ENCODE measurements around the gene PTPRG. TPM values are rescaled to one million over a fixed set of nuclear protein-coding genes. Genes with fewer than 3 reads are reported as not detected.

Gene PTPRG
- total RNA-seq, 2 donors from 2014 or later: 26.0 to 26.3 TPM

GRCh38 chr3:62183087-62183486 is 621.7 kb downstream of the PTPRG start:
- H3K9ac ChIP-seq (ENCODE audit: low read depth in 2 of 2, low read length in 2 of 2): no peak overlapping the region
- no peaks in the 10 kb centered on the region for H3K4me1 ChIP-seq
- no peak for DNase-seq
- H3K4me3 ChIP-seq: no peak overlapping the region
- H3K27ac ChIP-seq: no peak overlapping the region
- no peak for TF ChIP-seq CTCF (IDR thresholded peaks at IDR 0.05)
- intact Hi-C loops (cut with DNase I): no loop called here
- no peaks in the 10 kb centered on the region for H3K9me3 ChIP-seq
- no peaks in the 10 kb centered on the region for H3K27me3 ChIP-seq
- H3K36me3 ChIP-seq: no peaks in the 10 kb centered on the region

- TF ChIP-seq CTCF (IDR thresholded peaks at IDR 0.05): no peak
- Histone ChIP-seq H3K4me1 (no peaks in the 10 kb centered on the region), H3K9ac (ENCODE audit: low read depth in 2 of 2, low read length in 2 of 2) (no peak overlapping the region), H3K9me3 (no peaks in the 10 kb centered on the region), H3K4me3 (no peak overlapping the region), H3K36me3 (no peaks in the 10 kb centered on the region), H3K27ac (no peak overlapping the region), H3K27me3 (no peaks in the 10 kb centered on the region)
- intact Hi-C loops (cut with DNase I): no loop called here
- no peak for DNase-seq
These were observed 622.6 kb downstream of the PTPRG start for GRCh38 chr3:62183969-62184368.

DNA sequence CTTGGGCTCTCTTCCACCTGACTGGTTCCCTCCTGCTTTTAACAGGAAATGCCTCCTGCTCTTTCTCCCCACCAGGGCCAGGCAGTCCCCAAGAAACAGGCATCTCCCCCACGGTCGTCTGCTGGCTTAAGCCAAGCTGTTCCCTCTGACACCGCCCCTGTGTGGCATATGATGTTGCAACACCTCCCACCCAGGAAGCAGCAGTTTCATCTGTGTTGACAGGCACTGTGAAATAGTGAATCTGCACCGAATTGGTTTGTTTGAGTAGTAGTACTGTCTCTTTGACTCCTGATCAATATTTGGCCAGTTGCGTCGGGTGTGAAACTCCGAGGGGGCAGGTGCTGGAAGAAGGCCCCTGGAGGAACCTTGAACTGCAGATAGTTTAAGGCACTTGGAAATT is 623.2 kb downstream of the PTPRG start:
- Histone ChIP-seq H3K27me3 (no peaks in the 10 kb centered on the region), H3K27ac (no peak overlapping the region), H3K9ac (ENCODE audit: low read depth in 2 of 2, low read length in 2 of 2) (no peak overlapping the region), H3K9me3 (no peaks in the 10 kb centered on the region), H3K36me3 (no peaks in the 10 kb centered on the region), H3K4me3 (no peak overlapping the region), H3K4me1 (no peaks in the 10 kb centered on the region)
- no peak for DNase-seq
- no peak for TF ChIP-seq CTCF (IDR thresholded peaks at IDR 0.05)
- intact Hi-C loops (cut with DNase I): no loop called here

GRCh38 chr3:62187022-62187431 is 625.7 kb downstream of the PTPRG start:
- H3K4me1 ChIP-seq: no peaks in the 10 kb centered on the region
- H3K36me3 ChIP-seq: no peaks in the 10 kb centered on the region
- H3K27me3 ChIP-seq: no peaks in the 10 kb centered on the region
- H3K4me3 ChIP-seq: no peak overlapping the region
- TF ChIP-seq CTCF (IDR thresholded peaks at IDR 0.05): peak; percentile 20
- no peak overlapping the region for H3K9ac ChIP-seq (ENCODE audit: low read depth in 2 of 2, low read length in 2 of 2)
- H3K27ac ChIP-seq: no peak overlapping the region
- intact Hi-C loops (cut with DNase I): loop anchor here (5.0 kb wide), 1 partner anchor 620 kb away; no protein-coding TSS in a partner anchor
- H3K9me3 ChIP-seq: no peaks in the 10 kb centered on the region
- no peak for DNase-seq

GRCh38 chr3:62188681-62189375 is 627.5 kb downstream of the PTPRG start:
- intact Hi-C loops (cut with DNase I): loop anchor here (2.0 to 5.0 kb wide), 2 partner anchors 330 to 622 kb away; no protein-coding TSS in a partner anchor
- Histone ChIP-seq H3K4me1 (no peaks in the 10 kb centered on the region), H3K27me3 (no peaks in the 10 kb centered on the region), H3K36me3 (no peaks in the 10 kb centered on the region), H3K4me3 (no peak overlapping the region), H3K27ac (no peak overlapping the region), H3K9ac (ENCODE audit: low read depth in 2 of 2, low read length in 2 of 2) (no peak overlapping the region), H3K9me3 (no peaks in the 10 kb centered on the region)
- peak; percentile 65 for DNase-seq
- TF ChIP-seq CTCF (IDR thresholded peaks at IDR 0.05): peak; percentile 66
